ENCODE results near the gene KIF5B. TPM values are rescaled to one million over a fixed set of nuclear protein-coding genes. Genes with fewer than 3 reads are reported as not detected.

KIF5B gene
- total and polyA plus RNA-seq, 10 of the 15 experiments (the other 5 are each of a cell fraction or from before 2014, with no cell fraction given), result 14.7 to 47.4 (median 33.1) TPM

DNA sequence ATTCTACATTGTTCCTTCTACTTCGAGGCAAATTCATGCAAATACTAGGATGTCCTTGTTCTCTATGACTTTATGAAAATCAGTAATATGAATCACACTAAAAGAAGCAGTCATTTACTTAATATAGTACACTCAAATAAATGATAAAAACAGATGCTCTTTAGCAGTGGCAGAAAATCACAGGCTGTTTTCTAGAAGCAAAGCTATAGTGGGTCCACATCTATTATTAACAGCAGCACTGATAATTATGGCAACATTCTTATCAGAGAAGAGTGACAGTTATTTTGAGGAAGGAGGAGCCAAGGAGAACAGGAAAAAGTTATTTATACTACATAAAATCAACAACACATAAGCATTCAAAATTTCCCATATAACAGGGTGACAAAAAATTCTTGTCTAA lies 16.5 kb downstream of the KIF5B start:
- ChIA-PET RAD21 (ENCODE audit: unreplicated experiment) (no interaction called here), SMC1A (ENCODE audit: uncharacterized antibody, unreplicated experiment) (no interaction called here), CTCF (no interaction called here), POLR2A (no interaction called here)
- intact Hi-C loops (cut with micrococcal nuclease; ENCODE audit: unreplicated experiment), result no loop called here
- FAIRE-seq (no peak), DNase-seq (ENCODE audit: low read depth, low spot score) (no peak), ATAC-seq (no peak)
- peaks cover 45% of the 10 kb centered on the region for H3K79me2 ChIP-seq (ENCODE audit: control insufficient read depth, insufficient read depth, low read length)
- no peak overlapping the region for H3K4me2 ChIP-seq (ENCODE audit: control insufficient read depth, insufficient read depth)
- no peaks in the 10 kb centered on the region for H3K4me1 ChIP-seq (ENCODE audit: control insufficient read depth, insufficient read depth, low read length)
- no peak overlapping the region for H3K9ac ChIP-seq (ENCODE audit: control insufficient read depth, insufficient read depth, low read length)
- BruUV-seq (replicated peaks), result no TSS peak
- in situ Hi-C loops (cut with MboI), result no loop called here
- H3K27me3 ChIP-seq (replicated peaks in 1 of 2; ENCODE audit: control insufficient read depth in 2 of 2, insufficient read depth in 2 of 2, low read length in 1 of 2), result no peaks in the 10 kb centered on the region
- H3K36me3 ChIP-seq (ENCODE audit: control insufficient read depth in 2 of 2, insufficient read depth in 2 of 2, low read length in 1 of 2), result peaks cover 2 to 28% of the 10 kb centered on the region in 2 experiments
- 0 out of 2 replicates have a peak, but pooled peaks cover 3% of the 10 kb centered on the region for H4K20me1 ChIP-seq (ENCODE audit: control insufficient read depth, insufficient read depth)
- no peak overlapping the region for H2AFZ ChIP-seq (ENCODE audit: control insufficient read depth, low read depth, low read length)
- no peak overlapping the region for H3K4me3 ChIP-seq
- H3K9me3 ChIP-seq (replicated peaks; ENCODE audit: control insufficient read depth, insufficient read depth, low read length), result no peaks in the 10 kb centered on the region
- TF ChIP-seq KDM1A (IDR thresholded peaks at IDR 0.05; ENCODE audit: borderline replicate concordance) (no peak), CREB1 (IDR thresholded peaks at IDR 0.05; ENCODE audit: low read depth) (no peak), YY1 (IDR thresholded peaks at IDR 0.05; ENCODE audit: low read depth, low read length) (no peak), BRCA1 (IDR thresholded peaks at IDR 0.05; ENCODE audit: low read depth, low read length) (no peak), RB1 (IDR thresholded peaks at IDR 0.05; ENCODE audit: borderline replicate concordance) (no peak), JUNB (IDR thresholded peaks at IDR 0.05) (no peak), STAT3 (IDR thresholded peaks at IDR 0.05; ENCODE audit: low read depth, low read length) (no peak)
- H3K27ac ChIP-seq (ENCODE audit: control insufficient read depth, insufficient read depth), result no peak overlapping the region
- 100% methylated on average over 1 of the region's 1 CpG for WGBS (ENCODE audit: insufficient coverage, insufficient replicate concordance, low lambda C conversion rate, missing lambda C conversion rate)

DNA sequence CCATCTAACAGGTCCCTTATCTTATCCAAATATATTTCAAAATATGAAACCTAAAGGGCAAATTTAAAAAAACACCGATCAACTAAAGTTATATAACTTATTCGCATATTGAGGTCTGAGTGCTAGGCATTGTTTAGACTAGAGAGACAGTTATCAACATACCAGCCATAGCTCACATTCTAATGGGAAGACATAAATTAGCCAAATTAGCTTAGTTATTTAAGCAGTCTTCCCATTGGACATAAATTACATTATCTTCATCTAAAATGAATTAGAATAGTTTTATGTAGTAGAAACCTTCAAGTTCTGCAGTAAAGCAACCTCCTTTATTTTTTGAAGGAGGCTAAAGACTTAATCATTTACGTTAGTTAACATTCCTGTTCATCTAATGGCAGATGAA lies 17.4 kb downstream of the KIF5B start:
- Histone ChIP-seq H3K9me3 (replicated peaks; ENCODE audit: control insufficient read depth, insufficient read depth, low read length) (no peaks in the 10 kb centered on the region), H3K9ac (ENCODE audit: control insufficient read depth, insufficient read depth, low read length) (no peak overlapping the region), H3K4me2 (ENCODE audit: control insufficient read depth, insufficient read depth) (no peak overlapping the region), H2AFZ (ENCODE audit: control insufficient read depth, low read depth, low read length) (no peak overlapping the region), H3K4me3 (no peak overlapping the region), H3K4me1 (ENCODE audit: control insufficient read depth, insufficient read depth, low read length) (no peaks in the 10 kb centered on the region), H4K20me1 (ENCODE audit: control insufficient read depth, insufficient read depth) (0 out of 2 replicates have a peak, but pooled peaks cover 3% of the 10 kb centered on the region), H3K79me2 (ENCODE audit: control insufficient read depth, insufficient read depth, low read length) (peaks cover 35% of the 10 kb centered on the region), H3K27ac (ENCODE audit: control insufficient read depth, insufficient read depth) (no peak overlapping the region), H3K36me3 (ENCODE audit: control insufficient read depth in 2 of 2, insufficient read depth in 2 of 2, low read length in 1 of 2) (peaks cover 4 to 31% of the 10 kb centered on the region in 2 experiments), H3K27me3 (replicated peaks in 1 of 2; ENCODE audit: control insufficient read depth in 2 of 2, insufficient read depth in 2 of 2, low read length in 1 of 2) (no peaks in the 10 kb centered on the region)
- TF ChIP-seq PML (IDR thresholded peaks at IDR 0.05; ENCODE audit: low read length), result no peak
- no peak for TF ChIP-seq SIX5 (IDR thresholded peaks at IDR 0.05; ENCODE audit: low read depth, low read length, severe bottlenecking)
- TF ChIP-seq MXI1 (IDR thresholded peaks at IDR 0.05; ENCODE audit: low read depth, low read length), result no peak
- no peak for TF ChIP-seq JUND (IDR thresholded peaks at IDR 0.05; ENCODE audit: low read depth, low read length)
- no peak for TF ChIP-seq BMI1 (IDR thresholded peaks at IDR 0.05; ENCODE audit: borderline replicate concordance)
- no peak for TF ChIP-seq ZNF622 (IDR thresholded peaks at IDR 0.05)
- no peak for TF ChIP-seq POU2F2 (IDR thresholded peaks at IDR 0.05; ENCODE audit: borderline replicate concordance, low read depth, low read length)
- TF ChIP-seq EP300 (IDR thresholded peaks at IDR 0.05; ENCODE audit: borderline replicate concordance in 1 of 2, control insufficient read depth in 1 of 2, low read depth in 2 of 2, low read length in 2 of 2), result no peak
- TF ChIP-seq RUNX3 (IDR thresholded peaks at IDR 0.05; ENCODE audit: low read length), result no peak
- TF ChIP-seq POLR2AphosphoS2 (IDR thresholded peaks at IDR 0.05; ENCODE audit: low read depth, low read length), result no peak
- no peak for TF ChIP-seq NRF1 (conservative IDR thresholded peaks at IDR 0.05; ENCODE audit: low read depth, low read length)
- TF ChIP-seq CBFB (IDR thresholded peaks at IDR 0.05; ENCODE audit: low read depth), result no peak
- no peak for TF ChIP-seq ZSCAN29 (IDR thresholded peaks at IDR 0.05)
- no peak for TF ChIP-seq ATF3 (IDR thresholded peaks at IDR 0.05; ENCODE audit: borderline replicate concordance, extremely low read depth, low read depth, low read length)
- FAIRE-seq (no peak), DNase-seq (ENCODE audit: low read depth, low spot score) (no peak), ATAC-seq (no peak)
- WGBS (ENCODE audit: insufficient coverage, insufficient replicate concordance, low lambda C conversion rate, missing lambda C conversion rate), result 100% methylated on average over 3 of the region's 3 CpGs
- RAD21 ChIA-PET (ENCODE audit: unreplicated experiment), result no interaction called here
- CTCF ChIA-PET, result no interaction called here
- intact Hi-C loops (cut with micrococcal nuclease; ENCODE audit: unreplicated experiment), result no loop called here
- POLR2A ChIA-PET, result interaction anchor here (0.6 kb wide), 1 partner anchor 15 kb away, joined by 3 read pairs; no protein-coding TSS in a partner anchor
- no TSS peak for BruUV-seq (replicated peaks)
- in situ Hi-C loops (cut with MboI), result no loop called here
- SMC1A ChIA-PET (ENCODE audit: uncharacterized antibody, unreplicated experiment), result no interaction called here

Measured in GM12878 (cell line).